ENCODE measurements around the gene SF1. TPM values are rescaled to one million over a fixed set of nuclear protein-coding genes. Genes with fewer than 3 reads are reported as not detected.
A peak's percentile ranks its signal among the peaks of the same experiment; 100 is the strongest.

Gene SF1
- total and polyA plus RNA-seq, 2 donors from 2014 or later = 87.5 to 320 TPM

- H3K4me1 ChIP-seq (ENCODE audit: control insufficient read depth in 2 of 3, insufficient read depth in 2 of 3, low read depth in 1 of 3, low read length in 3 of 3) = peaks cover 0 to 31% (median 0%) of the 10 kb centered on the region in 3 donors
- H3K4me3 ChIP-seq (ENCODE audit: low read length in 3 of 3) = no peak overlapping the region
- peaks cover 47 to 85% (median 80%) of the 10 kb centered on the region in 3 donors for H3K36me3 ChIP-seq (ENCODE audit: control insufficient read depth in 2 of 3, insufficient read depth in 3 of 3, low read length in 3 of 3)
- DNase-seq (no peak), FAIRE-seq (no peak)
- no peaks in the 10 kb centered on the region for H3K9me3 ChIP-seq (ENCODE audit: control insufficient read depth in 2 of 3, insufficient read depth in 1 of 3, low read length in 3 of 3)
- TF ChIP-seq, protein P1, sequence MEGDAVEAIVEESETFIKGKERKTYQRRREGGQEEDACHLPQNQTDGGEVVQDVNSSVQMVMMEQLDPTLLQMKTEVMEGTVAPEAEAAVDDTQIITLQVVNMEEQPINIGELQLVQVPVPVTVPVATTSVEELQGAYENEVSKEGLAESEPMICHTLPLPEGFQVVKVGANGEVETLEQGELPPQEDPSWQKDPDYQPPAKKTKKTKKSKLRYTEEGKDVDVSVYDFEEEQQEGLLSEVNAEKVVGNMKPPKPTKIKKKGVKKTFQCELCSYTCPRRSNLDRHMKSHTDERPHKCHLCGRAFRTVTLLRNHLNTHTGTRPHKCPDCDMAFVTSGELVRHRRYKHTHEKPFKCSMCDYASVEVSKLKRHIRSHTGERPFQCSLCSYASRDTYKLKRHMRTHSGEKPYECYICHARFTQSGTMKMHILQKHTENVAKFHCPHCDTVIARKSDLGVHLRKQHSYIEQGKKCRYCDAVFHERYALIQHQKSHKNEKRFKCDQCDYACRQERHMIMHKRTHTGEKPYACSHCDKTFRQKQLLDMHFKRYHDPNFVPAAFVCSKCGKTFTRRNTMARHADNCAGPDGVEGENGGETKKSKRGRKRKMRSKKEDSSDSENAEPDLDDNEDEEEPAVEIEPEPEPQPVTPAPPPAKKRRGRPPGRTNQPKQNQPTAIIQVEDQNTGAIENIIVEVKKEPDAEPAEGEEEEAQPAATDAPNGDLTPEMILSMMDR (IDR thresholded peaks at IDR 0.05; ENCODE audit: borderline replicate concordance, extremely low read depth, insufficient read depth) = no peak
- no peaks in the 10 kb centered on the region for H3K27me3 ChIP-seq (ENCODE audit: control insufficient read depth, insufficient read depth, low read length)
- H3K27ac ChIP-seq (ENCODE audit: low read depth in 2 of 2, low read length in 2 of 2) = no peak overlapping the region
- intact Hi-C loops (cut with DNase I) = no loop called here
- H3K9ac ChIP-seq (ENCODE audit: low read length in 3 of 3) = no peak overlapping the region
These were observed 9.1 kb downstream of the SF1 start for GRCh38 chr11:64769283-64769682.

- Histone ChIP-seq H3K36me3 (ENCODE audit: control insufficient read depth in 2 of 3, insufficient read depth in 3 of 3, low read length in 3 of 3) (peaks cover 40 to 85% (median 74%) of the 10 kb centered on the region in 3 donors), H3K27ac (ENCODE audit: low read depth in 2 of 2, low read length in 2 of 2) (no peak overlapping the region), H3K4me3 (ENCODE audit: low read length in 3 of 3) (no peak overlapping the region), H3K4me1 (ENCODE audit: control insufficient read depth in 2 of 3, insufficient read depth in 2 of 3, low read depth in 1 of 3, low read length in 3 of 3) (peaks cover 0 to 35% (median 7%) of the 10 kb centered on the region in 3 donors), H3K27me3 (ENCODE audit: control insufficient read depth, insufficient read depth, low read length) (no peaks in the 10 kb centered on the region), H3K9me3 (ENCODE audit: control insufficient read depth in 2 of 3, insufficient read depth in 1 of 3, low read length in 3 of 3) (no peaks in the 10 kb centered on the region), H3K9ac (ENCODE audit: low read length in 3 of 3) (no peak overlapping the region)
- TF ChIP-seq, protein P1 (IDR thresholded peaks at IDR 0.05; ENCODE audit: borderline replicate concordance, extremely low read depth, insufficient read depth) = no peak
- no peak for DNase-seq
- intact Hi-C loops (cut with DNase I) = no loop called here
- no peak for FAIRE-seq
These were observed 10.0 kb downstream of the SF1 start for GRCh38 chr11:64768300-64768694.

DNA sequence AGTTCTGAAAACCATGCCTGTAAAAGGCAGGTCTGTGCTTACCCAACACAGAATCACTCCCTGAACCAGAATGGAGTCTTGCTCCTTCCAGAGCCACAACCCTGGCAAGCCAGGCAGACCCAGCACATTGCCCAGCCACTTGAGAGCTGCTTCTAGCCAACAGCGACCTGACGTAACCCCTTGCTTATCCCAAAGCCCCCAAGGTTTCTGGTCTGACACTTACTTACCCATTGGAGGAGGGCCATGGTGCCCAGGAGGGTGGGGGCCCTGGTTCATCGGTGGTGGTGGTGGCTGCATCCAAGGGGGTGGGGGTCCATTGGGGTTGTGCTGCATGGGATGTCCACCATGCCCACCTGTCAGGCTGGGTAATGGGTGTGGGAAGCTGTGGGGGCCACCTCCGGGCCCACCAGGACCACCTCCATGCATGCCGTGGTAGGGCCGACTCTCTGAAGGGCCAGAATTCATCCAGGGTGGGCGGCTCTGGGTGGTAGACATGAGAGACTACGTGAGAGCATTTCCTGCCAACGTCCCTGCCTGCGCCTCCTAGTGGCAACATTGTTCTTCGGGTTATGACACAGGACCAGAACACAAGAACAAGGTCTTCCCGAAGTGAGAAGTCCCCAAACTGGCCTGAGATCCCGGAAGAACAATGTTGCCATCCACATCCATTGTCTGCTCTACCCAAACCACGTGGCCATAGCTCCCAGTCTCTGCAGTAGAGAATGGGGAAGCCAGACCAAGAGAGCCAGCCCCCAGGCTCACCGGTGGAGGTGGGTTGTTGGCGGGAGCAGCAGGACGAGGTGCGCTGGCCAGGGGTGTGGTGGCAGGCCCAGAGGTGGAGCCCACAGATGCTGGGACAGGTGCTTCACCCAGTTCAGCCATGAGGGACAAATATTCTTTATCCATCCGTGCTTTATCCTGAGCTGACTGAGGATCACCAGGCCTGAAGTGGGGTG is 10.7 kb downstream of the SF1 start:
- Histone ChIP-seq H3K4me3 (ENCODE audit: low read length in 3 of 3) (no peak overlapping the region), H3K4me1 (ENCODE audit: control insufficient read depth in 2 of 3, insufficient read depth in 2 of 3, low read depth in 1 of 3, low read length in 3 of 3) (peaks cover 0 to 35% (median 7%) of the 10 kb centered on the region in 3 donors), H3K27ac (ENCODE audit: low read depth in 2 of 2, low read length in 2 of 2) (peak overlapping the region in 1 of 2 donors; percentile 8), H3K27me3 (ENCODE audit: control insufficient read depth, insufficient read depth, low read length) (no peaks in the 10 kb centered on the region), H3K36me3 (ENCODE audit: control insufficient read depth in 2 of 3, insufficient read depth in 3 of 3, low read length in 3 of 3) (peaks cover 34 to 78% (median 69%) of the 10 kb centered on the region in 3 donors), H3K9ac (ENCODE audit: low read length in 3 of 3) (no peak overlapping the region), H3K9me3 (ENCODE audit: control insufficient read depth in 2 of 3, insufficient read depth in 1 of 3, low read length in 3 of 3) (no peaks in the 10 kb centered on the region)
- TF ChIP-seq, protein P1 (IDR thresholded peaks at IDR 0.05; ENCODE audit: borderline replicate concordance, extremely low read depth, insufficient read depth) = peak; percentile 35
- intact Hi-C loops (cut with DNase I) = no loop called here
- FAIRE-seq = no peak
- DNase-seq = peak; percentile 67 to 86 (median 76)

All from kidney (tissue), 14 donors.